SU-DHL-6 (cell line): ENCODE data around the gene ZMYND8.
"Not testable (repeated sequence)": the region's sequence is repeated elsewhere in the genome, so short reads cannot be mapped to it uniquely, and the experiment has no call there.

Source experiments
- CTCF ChIP-seq: fragments of 200-600 bp; sonication (generic); IDR thresholded peaks from one replicate; pipeline ENCODE4 v1.5.1; 2017; ENCODE audit warnings: antibody characterized with exemption, mild to moderate bottlenecking, low read length, moderate library complexity; ENCODE audit not compliant: insufficient read depth, poor library complexity, severe bottlenecking
- EZH2phosphoT487 ChIP-seq: fragments of 200-600 bp; sonication (generic), shearing (Covaris generic); conservative IDR thresholded peaks from 2 replicates; pipeline ENCODE4 v1.6.1; 2018; ENCODE audit warnings: mild to moderate bottlenecking, antibody characterized with exemption, low read length, moderate library complexity, mixed read lengths

- not testable (repeated sequence) for TF ChIP-seq CTCF, EZH2phosphoT487
These were observed 151.7 kb downstream of the ZMYND8 start for GRCh38 chr20:47204850-47205122.
